Urothelium cell line (cell line): ENCODE results near the gene MARK3.

Source experiments
- DNase-seq: peaks from one replicate; pipeline ENCODE4 v3.0.0; 2011; ENCODE audit warnings: low spot score, mixed read lengths
- FAIRE-seq: peaks from 2 replicates; lab custom pipeline; 2011; peaks lifted over from hg19 to GRCh38; lab: Jason Lieb, UNC

MARK3 gene

GRCh38 chr14:103545219-103545914, 160.2 kb downstream of the MARK3 start:
- DNase-seq (no peak), FAIRE-seq (no peak)

- FAIRE-seq (no peak), DNase-seq (no peak)
These were observed 160.9 kb downstream of the MARK3 start for GRCh38 chr14:103545915-103546651.

- FAIRE-seq (no peak), DNase-seq (peak; percentile 67)
These were observed 161.6 kb downstream of the MARK3 start for GRCh38 chr14:103546652-103547454.

GRCh38 chr14:103547455-103547940, 162.3 kb downstream of the MARK3 start:
- DNase-seq (no peak), FAIRE-seq (no peak)

GRCh38 chr14:103547941-103548462, 162.8 kb downstream of the MARK3 start:
- no peak for FAIRE-seq
- DNase-seq: no peak

GRCh38 chr14:103548463-103549351, 163.5 kb downstream of the MARK3 start:
- no peak for DNase-seq
- no peak for FAIRE-seq

- FAIRE-seq (no peak), DNase-seq (no peak)
These were observed 164.4 kb downstream of the MARK3 start for GRCh38 chr14:103549361-103550311.

- FAIRE-seq (no peak), DNase-seq (no peak)
These were observed 165.5 kb downstream of the MARK3 start for GRCh38 chr14:103550451-103551337.

- DNase-seq: no peak
These were observed 166.1 kb downstream of the MARK3 start for GRCh38 chr14:103551338-103551762.

GRCh38 chr14:103552011-103552845, 167.0 kb downstream of the MARK3 start:
- no peak for DNase-seq
- FAIRE-seq: no peak

More at GRCh38 chr14:103551338-103551762, 166.1 kb downstream of the MARK3 start:
- no peak for FAIRE-seq

GRCh38 chr14:103552846-103553210, 167.6 kb downstream of the MARK3 start:
- no peak for FAIRE-seq
- DNase-seq: no peak
